NCI-H146 treated with DMSO at 0.1 percent for 48 hours (cell line): Measurements from ENCODE around the gene MRTO4.
"Not testable (repeated sequence)": the region's sequence is repeated elsewhere in the genome, so short reads cannot be mapped to it uniquely, and the experiment has no call there.

Experiments
- DNase-seq: peaks from one replicate; lab custom pipeline; 2025; ENCODE audit not compliant: unreplicated experiment; lab: John Stamatoyannopoulos, UW

MRTO4 gene

GRCh38 chr1:19222979-19223824, 28.4 kb upstream of the MRTO4 start:
- no peak for DNase-seq

DNA sequence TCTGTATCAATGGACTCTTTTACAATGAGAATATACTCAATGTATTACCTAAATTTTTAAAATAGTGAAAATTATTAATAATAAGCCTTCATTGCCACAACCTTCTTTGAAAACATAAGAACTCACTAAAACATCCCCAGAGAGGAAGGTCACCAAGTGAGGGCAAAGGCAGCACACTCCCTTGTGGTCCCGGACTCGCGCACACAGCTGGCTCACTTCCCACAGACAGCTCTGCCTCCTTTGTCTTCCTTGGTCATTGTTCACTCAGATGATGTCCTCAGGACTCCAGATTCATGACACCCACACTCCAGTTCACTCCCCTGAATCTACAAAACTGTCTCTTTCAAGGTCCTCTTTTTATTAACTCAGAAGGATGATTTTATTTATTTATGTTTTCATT, 22.4 kb upstream of the MRTO4 start:
- no peak for DNase-seq

DNA sequence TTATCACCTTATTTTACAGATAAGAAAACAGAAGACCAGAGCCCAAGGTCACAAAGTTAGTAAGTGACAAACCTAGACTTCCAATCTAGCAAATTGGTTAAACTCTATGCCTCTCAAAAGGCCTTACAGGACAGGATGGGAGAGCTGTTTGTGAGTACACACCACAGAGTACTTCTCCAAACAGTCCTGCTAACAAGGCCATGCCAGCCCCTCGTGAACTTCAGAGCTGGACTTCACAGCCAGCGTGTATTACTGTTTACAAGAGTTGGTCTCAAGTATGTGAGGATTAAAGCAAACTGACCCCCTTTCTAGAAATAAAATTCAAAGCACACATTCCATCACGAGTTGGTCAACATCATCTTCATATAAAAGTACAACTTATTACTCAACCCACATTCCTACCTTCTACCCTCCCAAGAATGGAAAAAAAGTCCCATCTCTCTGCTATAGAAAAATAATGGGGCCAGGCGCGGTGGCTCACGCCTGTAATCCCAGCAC, 21.7 kb upstream of the MRTO4 start:
- DNase-seq, result no peak

- DNase-seq, result not testable (repeated sequence)
Measured at GRCh38 chr1:19231736-19232523, 19.7 kb upstream of the MRTO4 start.

GRCh38 chr1:19232524-19232846, 19.1 kb upstream of the MRTO4 start:
- DNase-seq, result no peak

DNA sequence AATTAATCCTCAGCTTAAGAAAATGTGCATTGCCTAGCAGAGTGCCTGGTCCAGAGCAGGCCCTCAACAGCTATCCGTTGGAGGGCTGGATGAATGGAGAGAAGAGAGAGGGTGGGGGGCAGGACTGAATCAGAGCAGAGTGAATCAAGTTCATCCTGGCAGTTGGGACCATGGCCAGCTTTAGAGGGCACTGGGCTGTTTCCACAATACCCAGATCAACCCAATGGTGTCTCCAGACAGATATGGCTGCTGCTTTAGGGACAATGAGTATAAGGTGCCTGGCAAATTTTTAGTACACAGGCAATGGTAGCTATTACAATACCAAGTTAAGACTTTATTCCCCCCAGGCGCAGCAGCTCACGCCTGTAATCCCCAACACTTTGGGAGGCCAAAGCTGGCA, 17.4 kb upstream of the MRTO4 start:
- no peak for DNase-seq

GRCh38 chr1:19239876-19240275, 11.7 kb upstream of the MRTO4 start:
- no peak for DNase-seq

DNA sequence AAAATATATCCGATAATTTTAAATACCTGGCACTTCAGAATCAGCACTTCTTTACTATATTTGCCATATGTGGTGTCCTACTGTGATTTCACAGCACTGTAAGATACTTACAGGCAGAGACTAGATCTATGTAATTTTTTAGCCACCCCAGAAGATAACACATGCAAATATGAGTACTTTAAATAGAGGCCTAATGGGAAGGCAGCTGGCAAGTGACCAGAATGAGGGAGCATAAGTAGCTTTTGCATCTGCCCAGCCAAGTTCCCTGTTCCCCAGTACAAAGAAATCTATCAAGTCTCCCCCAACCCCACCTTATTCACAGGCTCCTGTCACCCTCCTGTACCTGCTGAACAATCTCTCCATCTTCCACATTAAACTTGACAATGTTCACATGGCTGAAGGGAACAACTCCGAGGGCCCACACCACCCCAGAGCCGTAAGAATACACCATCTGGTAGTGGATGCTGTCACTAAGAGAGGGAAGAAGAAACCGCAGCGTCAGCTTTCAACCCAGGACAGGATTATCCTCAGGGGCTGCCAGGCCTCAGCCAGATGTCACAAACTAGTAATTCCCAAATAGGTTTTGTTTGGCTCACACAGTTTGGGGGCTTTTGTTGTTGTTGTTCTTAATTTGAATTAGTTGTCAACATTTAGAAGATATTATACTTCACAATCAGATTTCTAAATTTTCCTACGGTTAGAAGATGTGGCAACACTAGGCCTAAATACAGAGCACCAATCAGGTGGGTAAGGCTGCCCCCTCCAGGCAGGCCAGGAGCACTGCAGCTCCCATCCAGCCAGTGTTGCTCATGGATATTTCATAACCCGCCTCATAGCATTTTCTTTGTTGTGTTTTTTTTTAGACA, 10.7 kb upstream of the MRTO4 start:
- no peak for DNase-seq

DNA sequence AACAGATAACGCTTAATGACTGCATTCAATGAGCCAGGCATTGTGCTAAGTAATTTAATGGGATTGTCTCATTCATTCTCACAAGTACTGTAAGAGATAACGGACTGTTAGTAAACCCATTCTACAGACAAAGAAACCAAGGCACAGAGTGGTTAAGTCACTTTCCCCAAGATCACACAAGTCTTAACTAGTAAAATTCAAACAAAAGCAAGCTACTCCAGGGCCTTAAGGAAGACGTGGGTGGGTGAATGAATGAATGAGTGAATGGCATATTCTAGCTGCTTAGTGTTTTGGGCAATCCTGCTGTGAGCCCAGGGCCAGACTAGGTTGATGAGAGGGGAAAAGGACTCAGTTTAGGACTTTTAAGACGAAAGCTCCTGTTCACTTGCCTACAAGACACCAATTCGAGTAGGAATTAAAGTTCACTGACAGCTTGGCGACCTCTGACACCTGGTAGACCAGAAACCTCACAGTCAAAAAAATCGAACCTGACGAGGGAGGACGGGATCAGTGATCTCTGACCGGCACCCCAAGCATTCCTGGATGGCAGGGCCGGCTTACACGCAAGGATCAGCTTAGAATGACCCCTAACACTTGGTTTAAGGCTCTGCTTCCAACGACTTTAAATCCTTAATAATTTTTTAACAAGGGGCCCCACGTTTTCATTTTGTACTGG, 838 bp upstream of the MRTO4 start:
- no peak for DNase-seq

- no peak for DNase-seq
Measured at GRCh38 chr1:19254416-19254815, 2.8 kb downstream of the MRTO4 start.

- DNase-seq, result no peak
Measured at GRCh38 chr1:19255288-19255687, 3.7 kb downstream of the MRTO4 start.

DNA sequence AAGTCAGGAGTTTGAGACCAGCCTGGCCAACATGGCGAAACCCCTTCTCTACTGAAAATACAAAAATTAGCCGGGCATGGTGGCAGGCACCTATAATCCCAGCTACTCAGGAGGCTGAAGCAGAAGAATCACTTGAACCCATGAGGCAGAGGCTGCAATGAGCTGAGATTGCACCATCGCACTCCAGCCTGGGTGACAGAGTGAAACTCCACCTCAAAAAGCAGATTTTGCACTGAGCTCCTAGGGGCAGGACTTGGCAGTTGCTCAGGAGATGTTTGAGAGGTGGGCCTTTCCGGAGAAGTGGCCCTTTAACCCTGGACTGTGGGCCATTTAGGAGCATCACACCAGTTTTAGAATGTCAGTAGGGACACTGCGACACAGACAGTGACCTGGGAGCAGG, 4.7 kb downstream of the MRTO4 start:
- not testable (repeated sequence) for DNase-seq

DNA sequence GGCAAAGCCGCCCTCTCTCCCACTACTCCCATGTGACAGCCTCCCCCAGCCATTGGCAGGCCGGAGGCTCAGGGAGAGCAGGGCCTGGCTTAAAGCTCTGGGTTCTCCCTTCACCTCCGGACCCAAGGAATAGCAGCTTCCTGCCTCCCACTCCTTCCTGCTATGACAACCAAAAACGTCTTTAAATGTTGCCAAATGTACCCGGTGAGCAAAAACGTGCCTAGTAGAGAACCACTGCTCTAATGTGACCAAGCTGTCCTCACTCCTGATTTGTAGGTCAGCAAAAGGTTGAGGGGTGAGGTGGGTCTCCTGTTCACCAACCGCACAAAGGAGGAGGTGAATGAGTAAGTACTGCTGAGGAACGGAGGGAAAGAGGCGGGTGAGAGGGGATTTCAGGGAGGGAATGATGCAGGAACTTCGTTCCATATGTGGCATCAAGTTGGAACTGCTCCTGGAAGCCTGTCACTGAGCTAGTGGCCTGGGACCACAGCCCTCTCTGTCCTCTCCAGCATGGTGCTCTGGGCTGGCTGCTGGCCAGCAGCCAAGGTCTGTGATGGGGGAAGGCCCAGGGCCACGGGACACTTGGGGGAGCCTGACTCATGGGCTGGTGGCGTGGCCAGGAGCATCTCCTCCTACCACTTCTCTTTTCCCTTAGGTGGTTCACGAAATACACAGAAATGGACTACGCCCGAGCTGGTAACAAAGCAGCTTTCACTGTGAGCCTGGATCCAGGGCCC, 5.7 kb downstream of the MRTO4 start:
- no peak for DNase-seq

- DNase-seq, result no peak
Measured at GRCh38 chr1:19258353-19258752, 6.7 kb downstream of the MRTO4 start.

GRCh38 chr1:19260211-19261138, 8.9 kb downstream of the MRTO4 start:
- DNase-seq, result no peak

DNA sequence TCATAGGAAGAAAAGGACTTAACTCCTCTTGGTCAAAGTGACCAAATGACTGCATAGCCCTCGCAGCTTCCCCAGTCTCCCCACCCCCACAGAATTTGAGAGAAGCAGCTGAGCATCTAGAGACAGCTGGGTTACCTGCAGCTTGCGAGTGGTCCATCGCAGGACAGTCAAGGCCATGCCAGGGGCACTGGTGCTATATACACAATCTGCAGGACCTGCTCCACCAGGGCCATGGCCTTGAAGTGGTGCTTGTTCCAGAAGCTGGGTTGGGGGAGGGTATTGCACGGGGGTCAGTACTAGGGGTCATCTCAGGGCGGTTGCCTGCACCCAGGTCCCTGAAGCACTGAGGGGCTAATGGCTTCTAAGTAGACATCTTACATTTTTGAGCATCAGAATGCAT, 10.4 kb downstream of the MRTO4 start:
- no peak for DNase-seq

- DNase-seq, result no peak
Measured at GRCh38 chr1:19262744-19263143, 11.1 kb downstream of the MRTO4 start.

DNA sequence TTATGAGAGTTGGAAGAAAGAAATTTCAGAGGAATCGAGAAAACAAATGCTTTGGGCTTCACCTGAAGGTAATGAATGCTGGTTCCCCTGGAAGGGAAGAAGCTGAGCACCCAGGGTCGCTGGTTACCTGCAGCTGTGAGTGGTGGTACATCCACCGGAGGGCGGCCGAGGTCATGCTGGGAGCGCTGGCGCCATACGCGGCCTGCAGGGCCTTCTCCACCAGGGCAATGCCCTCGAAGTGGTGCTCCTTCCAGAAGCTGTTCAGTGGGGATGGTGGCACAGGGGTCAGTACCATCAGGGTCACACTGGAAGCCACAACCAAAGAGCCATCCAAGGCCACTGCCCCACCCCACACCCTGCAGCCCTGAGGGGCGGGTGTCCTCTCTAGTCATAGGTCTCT, 16.8 kb downstream of the MRTO4 start:
- no peak for DNase-seq
